Neural cell (in vitro differentiated cells): Measurements from ENCODE around the gene CCDC149. TPM values are rescaled to one million over a fixed set of nuclear protein-coding genes. Genes with fewer than 3 reads are reported as not detected.

Experiments
- H2AFZ ChIP-seq: fragments of 200-600, 300-800 bp; sonication (generic), shearing (Covaris generic); 2 replicates; pipeline ENCODE4 v1.6.0; 2014; ENCODE audit warnings: low read depth, mild to moderate bottlenecking, antibody characterized with exemption, low read length, moderate library complexity
- H3F3A ChIP-seq: fragments of 200-600 bp; shearing (Covaris generic); 2 replicates; pipeline ENCODE4 v1.6.1; 2016; ENCODE audit warnings: mild to moderate bottlenecking, moderate library complexity, mixed read lengths, antibody characterized with exemption, low read length; ENCODE audit not compliant: insufficient read depth, poor library complexity, severe bottlenecking
- H3K27ac ChIP-seq: fragments of 200-600, 300-800 bp; sonication (generic), shearing (Covaris generic); 2 replicates; pipeline ENCODE4 v1.5.1; 2014; ENCODE audit warnings: mild to moderate bottlenecking, low read length, moderate library complexity
- H3K27me3 ChIP-seq: fragments of 300-800, 200-600 bp; sonication (generic), shearing (Covaris generic); 2 replicates; pipeline ENCODE4 v1.6.0; 2014; ENCODE audit warnings: mild to moderate bottlenecking, low read depth, low read length, moderate library complexity; ENCODE audit not compliant: insufficient read depth
- H3K36me3 ChIP-seq: fragments of 300-800, 200-600 bp; sonication (generic), shearing (Covaris generic); 2 replicates; pipeline ENCODE4 v1.5.1; 2014; ENCODE audit warnings: mild to moderate bottlenecking, antibody characterized with exemption, low read length, moderate library complexity; ENCODE audit not compliant: insufficient read depth
- H3K4me2 ChIP-seq: fragments of 300-800, 200-600 bp; sonication (generic), shearing (Covaris generic); 2 replicates; pipeline ENCODE4 v1.6.0; 2014; ENCODE audit warnings: mild to moderate bottlenecking, low read length
- H3K4me3 ChIP-seq: fragments of 300-800, 200-600 bp; sonication (generic), shearing (Covaris generic); 2 replicates; pipeline ENCODE4 v1.5.1; 2014; ENCODE audit warnings: mild to moderate bottlenecking, low read length, moderate library complexity
- H3K79me2 ChIP-seq: fragments of 200-600 bp; shearing (Covaris generic); replicated peaks from 2 replicates; pipeline ENCODE4 v1.6.0; 2014; ENCODE audit warnings: mild to moderate bottlenecking, low read length, moderate library complexity; ENCODE audit not compliant: insufficient read depth
- H3K9ac ChIP-seq: fragments of 300-800, 200-600 bp; sonication (generic), shearing (Covaris generic); 2 replicates; pipeline ENCODE4 v1.6.1; 2016; ENCODE audit warnings: mild to moderate bottlenecking, low read length, mixed read lengths
- H3K9me2 ChIP-seq: fragments of 200-600 bp; shearing (Covaris generic); 2 replicates; pipeline ENCODE4 v1.6.1; 2016; ENCODE audit warnings: mild to moderate bottlenecking, low read length, mixed read lengths; ENCODE audit not compliant: insufficient read depth
- H3K9me3 ChIP-seq: fragments of 200-600, 300-800 bp; sonication (generic), shearing (Covaris generic); 2 replicates; pipeline ENCODE4 v1.6.1; 2016; ENCODE audit warnings: mild to moderate bottlenecking, mixed run types, low read length, moderate library complexity, mixed read lengths
- H4K20me1 ChIP-seq: fragments of 200-600 bp; shearing (Covaris generic); 2 replicates; pipeline ENCODE4 v1.6.1; 2016; ENCODE audit warnings: mild to moderate bottlenecking, mixed run types; ENCODE audit not compliant: insufficient read depth
- EP300 ChIP-seq: fragments of 450-650 bp; conservative IDR thresholded peaks from 2 replicates; pipeline ENCODE4 v1.6.1; 2014; ENCODE audit warnings: antibody characterized with exemption, mild to moderate bottlenecking, moderate library complexity; ENCODE audit not compliant: poor library complexity, severe bottlenecking
- EZH2 ChIP-seq: fragments of 200-600, 300-800 bp; shearing (Covaris generic), sonication (generic); IDR thresholded peaks from 2 replicates; pipeline ENCODE4 v1.6.1; 2014; ENCODE audit warnings: antibody characterized with exemption, low read length, borderline replicate concordance, mild to moderate bottlenecking; ENCODE audit not compliant: insufficient read depth, poor library complexity, severe bottlenecking
- MXI1 ChIP-seq: fragments of 450-650 bp; conservative IDR thresholded peaks from 2 replicates; pipeline ENCODE4 v1.6.1; 2014; ENCODE audit warnings: antibody characterized with exemption, mild to moderate bottlenecking; ENCODE audit not compliant: poor library complexity, severe bottlenecking
- POLR2AphosphoS5 ChIP-seq: IDR thresholded peaks from 2 replicates; pipeline ENCODE4 v1.6.1; 2012
- RAD21 ChIP-seq: fragments of 450-650 bp; conservative IDR thresholded peaks from 2 replicates; pipeline ENCODE4 v1.6.1; 2014; ENCODE audit warnings: antibody characterized with exemption, mild to moderate bottlenecking, moderate library complexity
- SMC3 ChIP-seq: fragments of 450-650 bp; conservative IDR thresholded peaks from 2 replicates; pipeline ENCODE4 v1.6.1; 2014; ENCODE audit warnings: antibody characterized with exemption, mild to moderate bottlenecking, moderate library complexity; ENCODE audit not compliant: poor library complexity
- TAF1 ChIP-seq: IDR thresholded peaks from 2 replicates; pipeline ENCODE4 v1.6.1; 2012; ENCODE audit warnings: low read depth
- polyA plus RNA-seq: library from polyadenylated mRNA; depleted of rRNA; stranded (reverse); fragments of >200 nt; gene quantifications from 2 replicates; pipeline ENCODE4 v1.2.3, GENCODE V29; 2014
- TF ChIP-seq, protein P1 (sequence below): IDR thresholded peaks from 2 replicates; pipeline ENCODE4 v1.6.1; 2012; ENCODE audit warnings: borderline replicate concordance
- TF ChIP-seq, protein P2 (sequence below): fragments of 450-650 bp; IDR thresholded peaks from 2 replicates; pipeline ENCODE4 v1.5.1; 2014; ENCODE audit warnings: antibody characterized with exemption, mild to moderate bottlenecking, moderate library complexity; ENCODE audit not compliant: poor library complexity, severe bottlenecking

Gene CCDC149
- polyA plus RNA-seq, 1 donor from 2014 or later: 6.6 TPM

DNA sequence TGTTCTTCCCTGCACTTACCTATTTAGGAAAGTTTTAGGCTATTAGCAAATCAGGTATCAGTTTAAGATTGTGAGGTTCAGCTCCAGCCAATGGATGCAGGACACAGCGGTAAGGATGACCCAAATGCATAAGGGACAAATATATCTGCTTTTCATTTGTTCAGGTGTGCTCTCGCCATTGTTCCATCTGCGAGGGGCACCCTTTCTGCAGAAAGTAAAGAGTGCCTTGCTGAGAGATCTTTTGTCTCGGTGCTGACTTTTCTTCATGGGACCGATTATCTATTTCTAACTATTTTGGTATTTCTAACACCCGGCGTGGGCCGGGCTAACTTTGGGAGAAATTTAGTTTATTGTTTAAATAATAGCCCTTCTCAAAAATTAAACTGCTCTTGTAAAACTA lies 49.0 kb downstream of the CCDC149 start:
- Histone ChIP-seq H3K79me2 (no peaks in the 10 kb centered on the region), H3K27me3 (no peaks in the 10 kb centered on the region), H3K27ac (no peak overlapping the region), H3F3A (no peaks in the 10 kb centered on the region), H2AFZ (no peak overlapping the region), H3K4me3 (no peak overlapping the region), H3K4me2 (no peak overlapping the region), H3K36me3 (peaks cover 4% of the 10 kb centered on the region), H3K9me2 (no peaks in the 10 kb centered on the region), H3K9ac (no peak overlapping the region), H3K9me3 (no peaks in the 10 kb centered on the region), H4K20me1 (no peaks in the 10 kb centered on the region)
- TF ChIP-seq TAF1: no peak
- TF ChIP-seq SMC3: no peak
- TF ChIP-seq POLR2AphosphoS5: no peak
- no peak for TF ChIP-seq EZH2
- TF ChIP-seq RAD21: no peak
- TF ChIP-seq, protein P1, sequence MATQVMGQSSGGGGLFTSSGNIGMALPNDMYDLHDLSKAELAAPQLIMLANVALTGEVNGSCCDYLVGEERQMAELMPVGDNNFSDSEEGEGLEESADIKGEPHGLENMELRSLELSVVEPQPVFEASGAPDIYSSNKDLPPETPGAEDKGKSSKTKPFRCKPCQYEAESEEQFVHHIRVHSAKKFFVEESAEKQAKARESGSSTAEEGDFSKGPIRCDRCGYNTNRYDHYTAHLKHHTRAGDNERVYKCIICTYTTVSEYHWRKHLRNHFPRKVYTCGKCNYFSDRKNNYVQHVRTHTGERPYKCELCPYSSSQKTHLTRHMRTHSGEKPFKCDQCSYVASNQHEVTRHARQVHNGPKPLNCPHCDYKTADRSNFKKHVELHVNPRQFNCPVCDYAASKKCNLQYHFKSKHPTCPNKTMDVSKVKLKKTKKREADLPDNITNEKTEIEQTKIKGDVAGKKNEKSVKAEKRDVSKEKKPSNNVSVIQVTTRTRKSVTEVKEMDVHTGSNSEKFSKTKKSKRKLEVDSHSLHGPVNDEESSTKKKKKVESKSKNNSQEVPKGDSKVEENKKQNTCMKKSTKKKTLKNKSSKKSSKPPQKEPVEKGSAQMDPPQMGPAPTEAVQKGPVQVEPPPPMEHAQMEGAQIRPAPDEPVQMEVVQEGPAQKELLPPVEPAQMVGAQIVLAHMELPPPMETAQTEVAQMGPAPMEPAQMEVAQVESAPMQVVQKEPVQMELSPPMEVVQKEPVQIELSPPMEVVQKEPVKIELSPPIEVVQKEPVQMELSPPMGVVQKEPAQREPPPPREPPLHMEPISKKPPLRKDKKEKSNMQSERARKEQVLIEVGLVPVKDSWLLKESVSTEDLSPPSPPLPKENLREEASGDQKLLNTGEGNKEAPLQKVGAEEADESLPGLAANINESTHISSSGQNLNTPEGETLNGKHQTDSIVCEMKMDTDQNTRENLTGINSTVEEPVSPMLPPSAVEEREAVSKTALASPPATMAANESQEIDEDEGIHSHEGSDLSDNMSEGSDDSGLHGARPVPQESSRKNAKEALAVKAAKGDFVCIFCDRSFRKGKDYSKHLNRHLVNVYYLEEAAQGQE: no peak
- no peak for TF ChIP-seq EP300
- TF ChIP-seq, protein P2, sequence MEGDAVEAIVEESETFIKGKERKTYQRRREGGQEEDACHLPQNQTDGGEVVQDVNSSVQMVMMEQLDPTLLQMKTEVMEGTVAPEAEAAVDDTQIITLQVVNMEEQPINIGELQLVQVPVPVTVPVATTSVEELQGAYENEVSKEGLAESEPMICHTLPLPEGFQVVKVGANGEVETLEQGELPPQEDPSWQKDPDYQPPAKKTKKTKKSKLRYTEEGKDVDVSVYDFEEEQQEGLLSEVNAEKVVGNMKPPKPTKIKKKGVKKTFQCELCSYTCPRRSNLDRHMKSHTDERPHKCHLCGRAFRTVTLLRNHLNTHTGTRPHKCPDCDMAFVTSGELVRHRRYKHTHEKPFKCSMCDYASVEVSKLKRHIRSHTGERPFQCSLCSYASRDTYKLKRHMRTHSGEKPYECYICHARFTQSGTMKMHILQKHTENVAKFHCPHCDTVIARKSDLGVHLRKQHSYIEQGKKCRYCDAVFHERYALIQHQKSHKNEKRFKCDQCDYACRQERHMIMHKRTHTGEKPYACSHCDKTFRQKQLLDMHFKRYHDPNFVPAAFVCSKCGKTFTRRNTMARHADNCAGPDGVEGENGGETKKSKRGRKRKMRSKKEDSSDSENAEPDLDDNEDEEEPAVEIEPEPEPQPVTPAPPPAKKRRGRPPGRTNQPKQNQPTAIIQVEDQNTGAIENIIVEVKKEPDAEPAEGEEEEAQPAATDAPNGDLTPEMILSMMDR: no peak
- no peak for TF ChIP-seq MXI1

- Histone ChIP-seq H4K20me1 (no peaks in the 10 kb centered on the region), H3K4me2 (no peak overlapping the region), H3K9ac (no peak overlapping the region), H3K9me3 (no peaks in the 10 kb centered on the region), H2AFZ (no peak overlapping the region), H3F3A (no peaks in the 10 kb centered on the region), H3K27me3 (no peaks in the 10 kb centered on the region), H3K9me2 (no peaks in the 10 kb centered on the region), H3K4me3 (no peak overlapping the region), H3K79me2 (no peaks in the 10 kb centered on the region), H3K36me3 (peaks cover 4% of the 10 kb centered on the region), H3K27ac (no peak overlapping the region)
- TF ChIP-seq TAF1 (no peak), RAD21 (no peak), MXI1 (no peak), EZH2 (no peak), EP300 (no peak), POLR2AphosphoS5 (no peak), SMC3 (no peak)
- TF ChIP-seq, protein P1: no peak
- TF ChIP-seq, protein P2: no peak
Observed at GRCh38 chr4:24862073-24862751, 50.6 kb downstream of the CCDC149 start.
